Measurements from ENCODE around the gene CRX. TPM values are rescaled to one million over a fixed set of nuclear protein-coding genes. Genes with fewer than 3 reads are reported as not detected.

CRX gene
- total and polyA plus RNA-seq, 2 donors (not counting 3 experiments of a cell fraction or from before 2014, with no cell fraction given) = not detected

GRCh38 chr19:47839411-47839810 lies 17.7 kb downstream of the CRX start:
- dilution Hi-C loops (cut with MboI; ENCODE audit: extremely low pct_ligation_motif_present, low sequenced_read_pairs) (no loop called here), intact Hi-C loops (cut with micrococcal nuclease) (no loop called here)
- no peak for FAIRE-seq

More at GRCh38 chr19:47839411-47839810, 17.7 kb downstream of the CRX start:
- DNase-seq (ENCODE audit: low read depth, low spot score) = no peak
- Histone ChIP-seq H3K79me2 (ENCODE audit: control insufficient read depth, insufficient read depth, low read length) (no peaks in the 10 kb centered on the region), H3K4me3 (replicated peaks in 1 of 3; ENCODE audit: insufficient read depth in 1 of 3, low read depth in 1 of 3, low read length in 3 of 3) (no peak overlapping the region), H3K9me3 (replicated peaks; ENCODE audit: control insufficient read depth, insufficient read depth, low read length) (no peaks in the 10 kb centered on the region), H3K9me1 (replicated peaks; ENCODE audit: control insufficient read depth, extremely low read depth, insufficient read depth, low read length) (no peaks in the 10 kb centered on the region), H3K27ac (ENCODE audit: insufficient read depth, low read depth, low read length) (no peak overlapping the region), H3K36me3 (ENCODE audit: control insufficient read depth in 2 of 2, extremely low read depth in 1 of 2, insufficient read depth in 2 of 2, low read length in 2 of 2) (no peaks in the 10 kb centered on the region), H3K4me2 (ENCODE audit: insufficient read depth, low read length) (no peak overlapping the region), H2AFZ (ENCODE audit: low read depth, low read length) (no peak overlapping the region), H3K9ac (replicated peaks; ENCODE audit: extremely low read depth, insufficient read depth, low read length) (no peak overlapping the region), H3K4me1 (ENCODE audit: control insufficient read depth, extremely low read depth, insufficient read depth, low read length) (no peaks in the 10 kb centered on the region), H4K20me1 (replicated peaks; ENCODE audit: control insufficient read depth, extremely low read depth, insufficient read depth, low read length) (no peaks in the 10 kb centered on the region), H3K27me3 (ENCODE audit: control insufficient read depth in 2 of 2, insufficient read depth in 2 of 2, low read length in 2 of 2) (no peaks in the 10 kb centered on the region)
- ChIA-PET POLR2A (no interaction called here), CTCF (interaction anchor here (2.0 to 2.5 kb wide), 2 partner anchors 10 to 30 kb away, joined by 7 to 11 read pairs; no protein-coding TSS in a partner anchor)
- BruUV-seq (replicated peaks) = no TSS peak
- TF ChIP-seq POLR2A (IDR thresholded peaks at IDR 0.05; ENCODE audit: low read depth, low read length) = no peak
- no peak for TF ChIP-seq GATA2 (IDR thresholded peaks at IDR 0.05; ENCODE audit: insufficient read depth, insufficient read length, low read depth, low read length)
- TF ChIP-seq MAX (IDR thresholded peaks at IDR 0.05; ENCODE audit: insufficient read depth, insufficient read length) = no peak
- no peak for TF ChIP-seq EZH2 (IDR thresholded peaks at IDR 0.05; ENCODE audit: borderline replicate concordance, low read depth, low read length, severe bottlenecking)
- no peak for TF ChIP-seq MYC (IDR thresholded peaks at IDR 0.05; ENCODE audit: low read depth, low read length)
- no peak for TF ChIP-seq FOS (IDR thresholded peaks at IDR 0.05; ENCODE audit: borderline replicate concordance, insufficient read depth, low read length)
- TF ChIP-seq POLR2AphosphoS5 (IDR thresholded peaks at IDR 0.05; ENCODE audit: insufficient read depth, low read depth, low read length) = no peak
- TF ChIP-seq JUN (IDR thresholded peaks at IDR 0.05; ENCODE audit: borderline replicate concordance, insufficient read depth, insufficient read length, low read depth) = no peak
- TF ChIP-seq CTCF (IDR thresholded peaks at IDR 0.05; ENCODE audit: extremely low read depth in 1 of 2, insufficient read depth in 1 of 2, low read depth in 1 of 2, low read length in 2 of 2) = no peak
